Measurements from ENCODE around the gene PCTP. TPM values are rescaled to one million over a fixed set of nuclear protein-coding genes. Genes with fewer than 3 reads are reported as not detected.
A peak's percentile ranks its signal among the peaks of the same experiment; 100 is the strongest.

Gene PCTP
- total RNA-seq (1 to 10 TPM; 2.7 to 7.4 (median 3.5) TPM), polyA plus RNA-seq (1 to 10 TPM; 1.2 to 1.9 TPM), total RNA-seq (2.0 reads per million, percentile 9 among the genes with 10 or more reads in this experiment)

- ChIA-PET POLR2A (no interaction called here), CTCF (interaction anchor here (0.6 kb wide), 2 partner anchors 183 to 968 kb away, joined by 3 read pairs; no protein-coding TSS in a partner anchor)
- no peaks in the 10 kb centered on the region for H3K9me3 ChIP-seq (ENCODE audit: control insufficient read depth in 2 of 3, low read length in 3 of 3)
- H3K9me3 Mint-ChIP-seq, result no peaks in the 10 kb centered on the region
- H3K27ac Mint-ChIP-seq, result peak within 1 kb of the TSS; percentile 11 to 89 (median 60)
- H3K27ac ChIP-seq (ENCODE audit: low read depth, low read length), result peak within 1 kb of the TSS; percentile 52
- intact Hi-C loops (cut with micrococcal nuclease), result loop anchor here (1.0 to 10.0 kb wide), 5 partner anchors 328 to 1081 kb away; partner anchors contain the start of genes C17orf67 (in 1 of the 2), COX11 (in 1 of the 2), DGKE (in 1 of the 2) and HLF (in 1 of the 2)
- ATAC-seq (peak; percentile 99), DNase-seq (peak; percentile 61 to 88 (median 76))
- H3K36me3 ChIP-seq (ENCODE audit: control insufficient read depth in 2 of 3, insufficient read depth in 3 of 3, low read length in 3 of 3), result peaks cover 0 to 5% (median 0%) of the 10 kb centered on the region in 3 experiments
- H3K27me3 Mint-ChIP-seq, result peaks cover 19 to 39% (median 20%) of the 10 kb centered on the region in 5 donors
- peaks cover 0 to 5% of the 10 kb centered on the region in 2 donors for H3K4me1 ChIP-seq (ENCODE audit: control insufficient read depth in 2 of 2, insufficient read depth in 2 of 2, low read length in 2 of 2)
- H3K27me3 ChIP-seq (ENCODE audit: control insufficient read depth in 2 of 2, insufficient read depth in 2 of 2, low read length in 2 of 2), result no peaks in the 10 kb centered on the region
- peaks cover 0 to 7% (median 0%) of the 10 kb centered on the region in 5 donors for H3K36me3 Mint-ChIP-seq
- H3K4me3 ChIP-seq (ENCODE audit: low read length), result peak within 1 kb of the TSS; percentile 71
- peak within 1 kb of the TSS; percentile 72 to 90 (median 86) for H3K4me3 Mint-ChIP-seq
- peaks cover 7 to 26% (median 19%) of the 10 kb centered on the region in 7 donors for H3K4me1 Mint-ChIP-seq
Measured at GRCh38 chr17:55750750-55751657, at the start of gene PCTP. Gene PCTP (plus strand): TSS chr17:55751051. CDS start chr17:55751104, 53 bp downstream.

DNA sequence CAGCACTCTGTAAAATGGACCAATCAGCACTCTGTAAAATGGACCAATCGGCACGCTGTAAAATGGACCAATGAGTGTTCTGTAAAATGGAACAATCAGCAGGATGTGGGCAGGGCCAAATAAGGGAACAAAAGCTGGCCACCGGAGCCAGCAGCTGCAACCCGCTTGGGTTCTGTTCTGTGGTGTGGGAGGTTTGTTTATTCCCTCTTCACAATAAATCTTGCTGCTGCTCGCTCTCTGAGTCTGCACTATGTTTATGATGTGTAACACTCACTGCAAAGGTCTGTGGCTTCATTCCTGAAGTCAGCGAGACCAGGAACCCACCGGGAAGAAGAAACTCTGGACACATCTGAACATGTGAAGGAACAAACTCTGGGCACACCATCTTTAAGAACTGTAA is 48.7 kb upstream of the PCTP start:
- Histone ChIP-seq H3K27ac (ENCODE audit: low read depth, low read length) (no peak overlapping the region), H3K4me1 (ENCODE audit: control insufficient read depth in 2 of 2, insufficient read depth in 2 of 2, low read length in 2 of 2) (no peaks in the 10 kb centered on the region), H3K4me3 (ENCODE audit: low read length) (no peak overlapping the region), H3K27me3 (ENCODE audit: control insufficient read depth in 2 of 2, insufficient read depth in 2 of 2, low read length in 2 of 2) (no peaks in the 10 kb centered on the region), H3K9me3 (ENCODE audit: control insufficient read depth in 2 of 3, low read length in 3 of 3) (no peaks in the 10 kb centered on the region), H3K36me3 (ENCODE audit: control insufficient read depth in 2 of 3, insufficient read depth in 3 of 3, low read length in 3 of 3) (no peaks in the 10 kb centered on the region)
- peaks cover 0 to 17% (median 3%) of the 10 kb centered on the region in 11 donors for H3K9me3 Mint-ChIP-seq
- POLR2A ChIA-PET, result no interaction called here
- intact Hi-C loops (cut with micrococcal nuclease), result no loop called here
- H3K4me1 Mint-ChIP-seq, result no peaks in the 10 kb centered on the region
- DNase-seq (no peak), ATAC-seq (no peak)
- CTCF ChIA-PET, result no interaction called here
- no peak overlapping the region for H3K27ac Mint-ChIP-seq
- peaks cover 11 to 65% (median 49%) of the 10 kb centered on the region in 5 donors for H3K27me3 Mint-ChIP-seq
- no peak overlapping the region for H3K4me3 Mint-ChIP-seq
- no peaks in the 10 kb centered on the region for H3K36me3 Mint-ChIP-seq

DNA sequence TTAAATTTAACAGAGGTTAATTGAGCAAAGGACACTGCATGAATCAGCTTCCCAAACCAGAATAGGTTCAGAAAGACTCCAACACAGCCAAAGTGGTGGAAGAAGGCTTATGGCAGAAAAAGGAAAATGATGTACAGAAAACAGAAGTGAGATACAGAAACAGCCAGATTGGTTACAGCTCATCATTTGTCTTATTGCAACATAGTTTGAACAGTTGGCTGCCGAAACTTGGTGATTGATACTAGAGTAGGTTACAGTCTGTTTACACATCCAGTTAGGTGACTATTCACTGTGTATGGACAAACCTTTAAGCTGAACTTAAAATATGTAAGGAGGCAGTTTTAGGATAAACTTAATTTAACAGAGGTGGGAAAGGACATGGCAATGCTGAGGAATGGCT is 46.5 kb upstream of the PCTP start:
- no peaks in the 10 kb centered on the region for H3K9me3 ChIP-seq (ENCODE audit: control insufficient read depth in 2 of 3, low read length in 3 of 3)
- H3K36me3 Mint-ChIP-seq, result no peaks in the 10 kb centered on the region
- H3K27ac ChIP-seq (ENCODE audit: low read depth, low read length), result no peak overlapping the region
- H3K4me1 ChIP-seq (ENCODE audit: control insufficient read depth in 2 of 2, insufficient read depth in 2 of 2, low read length in 2 of 2), result no peaks in the 10 kb centered on the region
- DNase-seq, result no peak
- ChIA-PET CTCF (no interaction called here), POLR2A (no interaction called here)
- peaks cover 0 to 17% (median 3%) of the 10 kb centered on the region in 11 donors for H3K9me3 Mint-ChIP-seq
- intact Hi-C loops (cut with micrococcal nuclease), result no loop called here
- peak; percentile 36 for ATAC-seq
- no peaks in the 10 kb centered on the region for H3K36me3 ChIP-seq (ENCODE audit: control insufficient read depth in 2 of 3, insufficient read depth in 3 of 3, low read length in 3 of 3)
- H3K4me3 ChIP-seq (ENCODE audit: low read length), result no peak overlapping the region
- no peaks in the 10 kb centered on the region for H3K4me1 Mint-ChIP-seq
- no peak overlapping the region for H3K4me3 Mint-ChIP-seq
- H3K27me3 ChIP-seq (ENCODE audit: control insufficient read depth in 2 of 2, insufficient read depth in 2 of 2, low read length in 2 of 2), result no peaks in the 10 kb centered on the region
- H3K27ac Mint-ChIP-seq, result no peak overlapping the region
- peaks cover 14 to 62% (median 52%) of the 10 kb centered on the region in 5 donors for H3K27me3 Mint-ChIP-seq

DNA sequence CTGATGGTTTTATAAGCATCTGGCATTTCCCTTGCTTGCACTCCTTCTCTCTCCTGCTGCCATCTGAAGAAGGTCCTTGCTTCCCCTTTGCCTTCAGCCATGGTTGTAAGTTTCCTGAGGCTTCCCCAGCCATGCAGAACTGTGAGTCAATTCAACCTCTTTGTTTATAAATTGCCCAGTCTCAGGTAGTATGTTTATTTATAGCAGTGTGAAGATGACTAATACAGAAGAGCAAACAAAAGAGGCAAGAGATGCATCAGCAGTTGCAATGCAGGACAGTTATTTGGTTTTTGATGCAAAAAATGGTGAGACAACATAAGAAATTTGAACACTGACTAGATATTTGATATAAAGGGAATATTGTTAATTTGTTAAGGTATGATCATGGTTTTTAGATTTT is 45.0 kb upstream of the PCTP start:
- H3K27ac ChIP-seq (ENCODE audit: low read depth, low read length), result no peak overlapping the region

DNA sequence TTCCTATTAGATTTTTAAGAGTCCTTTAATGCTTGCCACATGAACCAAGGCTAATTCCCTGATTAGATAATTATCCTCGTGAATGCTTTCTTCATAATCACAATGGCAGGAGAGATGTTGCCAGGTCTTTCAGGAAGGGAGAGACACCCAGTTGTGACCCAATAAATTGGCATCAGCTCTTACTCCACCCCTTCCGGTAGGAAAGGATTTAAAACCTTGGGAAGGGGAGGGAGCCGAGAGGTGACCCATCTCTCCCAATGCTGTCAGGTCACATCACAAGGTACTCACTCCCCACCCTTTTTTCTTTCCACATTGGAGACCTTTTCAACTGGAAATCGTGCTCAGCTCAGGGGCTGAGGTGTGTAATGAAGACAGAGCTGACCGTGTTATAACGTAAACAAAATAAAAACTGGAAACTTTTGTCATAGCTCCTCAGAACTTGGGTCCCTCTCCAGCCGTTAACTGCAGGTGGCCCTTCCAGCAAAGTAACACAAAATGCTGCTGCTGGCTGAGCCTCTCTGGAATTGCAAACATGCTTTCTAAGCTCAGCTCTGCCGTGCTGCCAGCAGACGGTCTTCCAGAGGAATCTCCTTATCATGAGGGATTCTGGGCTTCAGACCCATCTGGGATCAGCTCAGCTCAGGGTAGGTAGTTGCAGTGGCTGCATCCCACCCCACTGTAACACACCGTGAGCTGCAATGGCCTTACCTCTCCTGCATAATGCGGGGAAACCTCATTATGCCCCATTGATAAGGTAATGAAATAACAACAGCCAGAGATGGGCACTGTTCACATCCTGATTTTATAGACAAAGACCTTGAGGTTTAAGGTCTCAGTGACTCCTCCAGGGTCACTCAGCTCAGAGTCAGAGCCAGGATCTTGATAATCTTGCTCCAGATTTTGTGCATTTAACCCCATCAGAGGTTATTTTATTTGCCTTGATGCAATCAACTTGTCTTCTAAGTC is 43.8 kb upstream of the PCTP start:
- POLR2A ChIA-PET, result no interaction called here
- H3K4me1 Mint-ChIP-seq, result peaks cover 0 to 2% (median 0%) of the 10 kb centered on the region in 7 donors
- intact Hi-C loops (cut with micrococcal nuclease), result no loop called here
- peaks cover 0 to 4% (median 0%) of the 10 kb centered on the region in 11 donors for H3K9me3 Mint-ChIP-seq
- H3K4me1 ChIP-seq (ENCODE audit: control insufficient read depth in 2 of 2, insufficient read depth in 2 of 2, low read length in 2 of 2), result no peaks in the 10 kb centered on the region
- no peaks in the 10 kb centered on the region for H3K27me3 ChIP-seq (ENCODE audit: control insufficient read depth in 2 of 2, insufficient read depth in 2 of 2, low read length in 2 of 2)
- no peak overlapping the region for H3K4me3 Mint-ChIP-seq
- H3K9me3 ChIP-seq (ENCODE audit: control insufficient read depth in 2 of 3, low read length in 3 of 3), result no peaks in the 10 kb centered on the region
- H3K27ac ChIP-seq (ENCODE audit: low read depth, low read length), result no peak overlapping the region
- DNase-seq (no peak), ATAC-seq (no peak)
- no peaks in the 10 kb centered on the region for H3K36me3 Mint-ChIP-seq
- no peak overlapping the region for H3K27ac Mint-ChIP-seq
- no peaks in the 10 kb centered on the region for H3K36me3 ChIP-seq (ENCODE audit: control insufficient read depth in 2 of 3, insufficient read depth in 3 of 3, low read length in 3 of 3)
- CTCF ChIA-PET, result no interaction called here
- H3K4me3 ChIP-seq (ENCODE audit: low read length), result no peak overlapping the region
- H3K27me3 Mint-ChIP-seq, result peaks cover 11 to 45% (median 31%) of the 10 kb centered on the region in 5 donors

More for the DNA sequence above, 45.0 kb upstream of the PCTP start:
- Mint-ChIP-seq H3K27me3 (peaks cover 14 to 56% (median 40%) of the 10 kb centered on the region in 5 donors), H3K4me3 (no peak overlapping the region), H3K9me3 (peaks cover 0 to 16% (median 3%) of the 10 kb centered on the region in 11 donors), H3K4me1 (peaks cover 0 to 2% (median 0%) of the 10 kb centered on the region in 7 donors), H3K36me3 (no peaks in the 10 kb centered on the region), H3K27ac (no peak overlapping the region)
- POLR2A ChIA-PET, result no interaction called here
- ATAC-seq (no peak), DNase-seq (no peak)
- CTCF ChIA-PET, result interaction anchor here (0.6 kb wide), 1 partner anchor 115 kb away, joined by 3 read pairs; no protein-coding TSS in a partner anchor
- Histone ChIP-seq H3K4me3 (ENCODE audit: low read length) (no peak overlapping the region), H3K27me3 (ENCODE audit: control insufficient read depth in 2 of 2, insufficient read depth in 2 of 2, low read length in 2 of 2) (no peaks in the 10 kb centered on the region), H3K4me1 (ENCODE audit: control insufficient read depth in 2 of 2, insufficient read depth in 2 of 2, low read length in 2 of 2) (no peaks in the 10 kb centered on the region), H3K9me3 (ENCODE audit: control insufficient read depth in 2 of 3, low read length in 3 of 3) (no peaks in the 10 kb centered on the region), H3K36me3 (ENCODE audit: control insufficient read depth in 2 of 3, insufficient read depth in 3 of 3, low read length in 3 of 3) (no peaks in the 10 kb centered on the region)
- intact Hi-C loops (cut with micrococcal nuclease), result no loop called here
